HEK293 (cell line): ENCODE measurements around the gene TAF10.

Experiments
- GLIS1 ChIP-seq: fragments of 450-650 bp; formaldehyde crosslinking; IDR thresholded peaks from 2 replicates; pipeline ENCODE4 v1.5.1; 2016; ENCODE audit warnings: missing biosample characterization, missing genetic modification characterization
- KLF17 ChIP-seq: fragments of 450-650 bp; formaldehyde crosslinking; IDR thresholded peaks from 2 replicates; pipeline ENCODE4 v1.5.1; 2016; ENCODE audit warnings: missing biosample characterization, missing genetic modification characterization
- KLF8 ChIP-seq: fragments of 450-650 bp; formaldehyde crosslinking; IDR thresholded peaks from 2 replicates; pipeline ENCODE4 v1.5.1; 2016; ENCODE audit warnings: missing biosample characterization, missing genetic modification characterization
- PRDM10 ChIP-seq: fragments of 450-650 bp; formaldehyde crosslinking; IDR thresholded peaks from 2 replicates; pipeline ENCODE4 v1.5.1; 2016; ENCODE audit warnings: missing biosample characterization, missing genetic modification characterization
- PRDM6 ChIP-seq: fragments of 450-650 bp; formaldehyde crosslinking; IDR thresholded peaks from 2 replicates; pipeline ENCODE4 v1.5.1; 2017; ENCODE audit warnings: missing biosample characterization, missing genetic modification characterization
- SP7 ChIP-seq: fragments of 450-650 bp; formaldehyde crosslinking; IDR thresholded peaks from 2 replicates; pipeline ENCODE4 v1.5.1; 2016; ENCODE audit warnings: missing biosample characterization, missing genetic modification characterization
- TRIM28 ChIP-seq: IDR thresholded peaks from 2 replicates; pipeline ENCODE4 v1.6.1; 2011; ENCODE audit warnings: low read length, control low read depth, borderline replicate concordance
- YY2 ChIP-seq: fragments of 450-650 bp; formaldehyde crosslinking; IDR thresholded peaks from 2 replicates; pipeline ENCODE4 v1.5.1; 2016; ENCODE audit warnings: missing biosample characterization, missing genetic modification characterization
- ZBTB48 ChIP-seq: fragments of 450-650 bp; formaldehyde crosslinking; IDR thresholded peaks from 2 replicates; pipeline ENCODE4 v1.5.1; 2016; ENCODE audit warnings: missing biosample characterization, missing genetic modification characterization
- ZEB2 ChIP-seq: fragments of 450-650 bp; formaldehyde crosslinking; IDR thresholded peaks from 2 replicates; pipeline ENCODE4 v1.5.1; 2016; ENCODE audit warnings: missing biosample characterization, missing genetic modification characterization
- ZFP37 ChIP-seq: fragments of 450-650 bp; formaldehyde crosslinking; IDR thresholded peaks from 2 replicates; pipeline ENCODE4 v1.5.1; 2016; ENCODE audit warnings: missing biosample characterization, missing genetic modification characterization
- ZNF19 ChIP-seq: fragments of 450-650 bp; formaldehyde crosslinking; IDR thresholded peaks from 2 replicates; pipeline ENCODE4; 2016; ENCODE audit warnings: missing biosample characterization, missing genetic modification characterization, low read depth
- ZNF223 ChIP-seq: fragments of 450-650 bp; formaldehyde crosslinking; IDR thresholded peaks from 2 replicates; pipeline ENCODE4 v1.5.1; 2016; ENCODE audit warnings: missing biosample characterization, missing genetic modification characterization
- ZNF248 ChIP-seq: fragments of 450-650 bp; formaldehyde crosslinking; IDR thresholded peaks from 2 replicates; pipeline ENCODE4 v1.5.1; 2017; ENCODE audit warnings: missing biosample characterization, missing genetic modification characterization
- ZNF266 ChIP-seq: fragments of 450-650 bp; formaldehyde crosslinking; IDR thresholded peaks from 2 replicates; pipeline ENCODE4 v1.5.1; 2016; ENCODE audit warnings: missing biosample characterization, missing genetic modification characterization, low read depth
- ZNF274 ChIP-seq, 2 experiments: fragments of 200-500 bp in 1 of 2; fragments of 450-650 bp in 1 of 2; sonication (Bioruptor generic) in 1 of 2; formaldehyde crosslinking in 1 of 2; IDR thresholded peaks; 2 replicates each; pipeline versions ENCODE4 v1.5.1 to v1.6.1; 2014 to 2016; ENCODE audit warnings: borderline replicate concordance in 1 of 2, inconsistent platforms in 1 of 2, low read length in 1 of 2, missing biosample characterization in 1 of 2, missing genetic modification characterization in 1 of 2
- ZNF324 ChIP-seq: fragments of 450-650 bp; formaldehyde crosslinking; IDR thresholded peaks from 2 replicates; pipeline ENCODE4 v1.5.1; 2016; ENCODE audit warnings: missing biosample characterization, missing genetic modification characterization
- ZNF335 ChIP-seq: fragments of 450-650 bp; formaldehyde crosslinking; conservative IDR thresholded peaks from 2 replicates; pipeline ENCODE4 v1.5.1; 2016; ENCODE audit warnings: missing biosample characterization, missing genetic modification characterization
- ZNF423 ChIP-seq: fragments of 450-650 bp; formaldehyde crosslinking; IDR thresholded peaks from 2 replicates; pipeline ENCODE4 v1.5.1; 2016; ENCODE audit warnings: missing biosample characterization, missing genetic modification characterization
- ZNF530 ChIP-seq: fragments of 450-650 bp; formaldehyde crosslinking; IDR thresholded peaks from 2 replicates; pipeline ENCODE4 v1.5.1; 2016; ENCODE audit warnings: low read depth, missing biosample characterization, missing genetic modification characterization
- ZNF585B ChIP-seq: fragments of 450-650 bp; formaldehyde crosslinking; IDR thresholded peaks from 2 replicates; pipeline ENCODE4 v1.5.1; 2016; ENCODE audit warnings: missing biosample characterization, missing genetic modification characterization
- ZNF777 ChIP-seq: fragments of 450-650 bp; formaldehyde crosslinking; IDR thresholded peaks from 2 replicates; pipeline ENCODE4 v1.5.1; 2017; ENCODE audit warnings: missing biosample characterization, missing genetic modification characterization, borderline replicate concordance
- ZNF791 ChIP-seq: fragments of 450-650 bp; formaldehyde crosslinking; IDR thresholded peaks from 2 replicates; pipeline ENCODE4 v1.5.1; 2016; ENCODE audit warnings: missing biosample characterization, missing genetic modification characterization
- ZSCAN16 ChIP-seq: fragments of 450-650 bp; formaldehyde crosslinking; IDR thresholded peaks from 2 replicates; pipeline ENCODE4 v1.5.1; 2016; ENCODE audit warnings: missing biosample characterization, missing genetic modification characterization
- TF ChIP-seq, protein P1 (sequence below): fragments of 450-650 bp; formaldehyde crosslinking; IDR thresholded peaks from 2 replicates; pipeline ENCODE4 v1.5.1; 2017; ENCODE audit warnings: missing biosample characterization, mild to moderate bottlenecking, missing genetic modification characterization, moderate library complexity
- TF ChIP-seq, protein P2 (sequence below): fragments of 450-650 bp; formaldehyde crosslinking; IDR thresholded peaks from 2 replicates; pipeline ENCODE4 v1.5.1; 2016; ENCODE audit warnings: missing biosample characterization, missing genetic modification characterization
- TF ChIP-seq, protein P3 (sequence below): fragments of 450-650 bp; IDR thresholded peaks from 2 replicates; pipeline ENCODE4 v1.5.1; 2018; ENCODE audit warnings: missing biosample characterization, mild to moderate bottlenecking, missing genetic modification characterization

Gene TAF10

GRCh38 chr11:6619004-6619745 lies 7.2 kb upstream of the TAF10 start, which contains the start of gene TPP1 (continued):
- TF ChIP-seq, protein P1, sequence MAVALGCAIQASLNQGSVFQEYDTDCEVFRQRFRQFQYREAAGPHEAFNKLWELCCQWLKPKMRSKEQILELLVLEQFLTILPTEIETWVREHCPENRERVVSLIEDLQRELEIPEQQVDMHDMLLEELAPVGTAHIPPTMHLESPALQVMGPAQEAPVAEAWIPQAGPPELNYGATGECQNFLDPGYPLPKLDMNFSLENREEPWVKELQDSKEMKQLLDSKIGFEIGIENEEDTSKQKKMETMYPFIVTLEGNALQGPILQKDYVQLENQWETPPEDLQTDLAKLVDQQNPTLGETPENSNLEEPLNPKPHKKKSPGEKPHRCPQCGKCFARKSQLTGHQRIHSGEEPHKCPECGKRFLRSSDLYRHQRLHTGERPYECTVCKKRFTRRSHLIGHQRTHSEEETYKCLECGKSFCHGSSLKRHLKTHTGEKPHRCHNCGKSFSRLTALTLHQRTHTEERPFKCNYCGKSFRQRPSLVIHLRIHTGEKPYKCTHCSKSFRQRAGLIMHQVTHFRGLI, result no peak
- TF ChIP-seq ZEB2 (no peak), ZNF423 (tag by site-specific recombination) (no peak), ZNF777 (tag by site-specific recombination) (no peak), ZNF335 (tag by site-specific recombination) (peak; percentile 77), PRDM10 (tag by site-specific recombination) (peak; percentile 93), ZSCAN16 (tag by site-specific recombination) (no peak), GLIS1 (tag by site-specific recombination) (peak; percentile 53; the same call in 1 of the 2 replicates), ZFP37 (tag by site-specific recombination) (no peak), YY2 (tag by site-specific recombination) (no peak), ZNF248 (tag by site-specific recombination) (no peak), ZNF530 (no peak), KLF8 (tag by site-specific recombination) (peak; percentile 62; the same call in 1 of the 2 replicates), ZBTB48 (tag by site-specific recombination) (0 out of 2 replicates have a peak, but pooled peaks have one; percentile 36), PRDM6 (tag by site-specific recombination) (no peak), TRIM28 (peak; percentile 57; the same call in 1 of the 2 replicates), ZNF324 (tag by site-specific recombination) (no peak), ZNF266 (tag by site-specific recombination) (no peak), ZNF791 (tag by site-specific recombination) (no peak), ZNF274 (IDR thresholded peaks at IDR 0.05; ENCODE audit: low read length) (no peak), ZNF274 (tag by site-specific recombination; IDR thresholded peaks at IDR 0.05; ENCODE audit: borderline replicate concordance) (no peak), KLF17 (no peak), ZNF19 (tag by site-specific recombination) (no peak), SP7 (peak; percentile 41), ZNF585B (tag by site-specific recombination) (no peak), ZNF223 (no peak)
- TF ChIP-seq, protein P2, sequence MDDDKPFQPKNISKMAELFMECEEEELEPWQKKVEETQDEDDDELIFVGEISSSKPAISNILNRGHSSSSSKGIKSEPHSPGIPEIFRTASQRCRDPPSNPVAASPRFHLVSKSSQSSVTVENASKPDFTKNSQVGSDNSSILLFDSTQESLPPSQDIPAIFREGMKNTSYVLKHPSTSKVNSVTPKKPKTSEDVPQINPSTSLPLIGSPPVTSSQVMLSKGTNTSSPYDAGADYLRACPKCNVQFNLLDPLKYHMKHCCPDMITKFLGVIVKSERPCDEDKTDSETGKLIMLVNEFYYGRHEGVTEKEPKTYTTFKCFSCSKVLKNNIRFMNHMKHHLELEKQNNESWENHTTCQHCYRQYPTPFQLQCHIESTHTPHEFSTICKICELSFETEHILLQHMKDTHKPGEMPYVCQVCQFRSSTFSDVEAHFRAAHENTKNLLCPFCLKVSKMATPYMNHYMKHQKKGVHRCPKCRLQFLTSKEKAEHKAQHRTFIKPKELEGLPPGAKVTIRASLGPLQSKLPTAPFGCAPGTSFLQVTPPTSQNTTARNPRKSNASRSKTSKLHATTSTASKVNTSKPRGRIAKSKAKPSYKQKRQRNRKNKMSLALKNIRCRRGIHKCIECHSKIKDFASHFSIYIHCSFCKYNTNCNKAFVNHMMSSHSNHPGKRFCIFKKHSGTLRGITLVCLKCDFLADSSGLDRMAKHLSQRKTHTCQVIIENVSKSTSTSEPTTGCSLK, result no peak
- TF ChIP-seq, protein P3, sequence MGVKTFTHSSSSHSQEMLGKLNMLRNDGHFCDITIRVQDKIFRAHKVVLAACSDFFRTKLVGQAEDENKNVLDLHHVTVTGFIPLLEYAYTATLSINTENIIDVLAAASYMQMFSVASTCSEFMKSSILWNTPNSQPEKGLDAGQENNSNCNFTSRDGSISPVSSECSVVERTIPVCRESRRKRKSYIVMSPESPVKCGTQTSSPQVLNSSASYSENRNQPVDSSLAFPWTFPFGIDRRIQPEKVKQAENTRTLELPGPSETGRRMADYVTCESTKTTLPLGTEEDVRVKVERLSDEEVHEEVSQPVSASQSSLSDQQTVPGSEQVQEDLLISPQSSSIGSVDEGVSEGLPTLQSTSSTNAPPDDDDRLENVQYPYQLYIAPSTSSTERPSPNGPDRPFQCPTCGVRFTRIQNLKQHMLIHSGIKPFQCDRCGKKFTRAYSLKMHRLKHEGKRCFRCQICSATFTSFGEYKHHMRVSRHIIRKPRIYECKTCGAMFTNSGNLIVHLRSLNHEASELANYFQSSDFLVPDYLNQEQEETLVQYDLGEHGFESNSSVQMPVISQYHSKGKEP (tag by site-specific recombination), result no peak
